GM12878 (cell line): ENCODE results near the gene CREBRF. TPM values are rescaled to one million over a fixed set of nuclear protein-coding genes. Genes with fewer than 3 reads are reported as not detected.

Experiments
- ATAC-seq: fragments of 200-7000 bp; cut with Tn5 transposase; 3 replicates; pipeline ENCODE4 v1.9.1; 2020; ENCODE audit warnings: mild to moderate bottlenecking, moderate library complexity
- BruUV-seq: library from RNA; stranded (reverse); fragments of 400-500 nt; replicated peaks from 2 replicates; lab custom pipeline; 2021; lab: Mats Ljungman, UMichigan
- CTCF ChIA-PET: fragments of 300-600 bp; sonication (Branson Sonifier 250); formaldehyde crosslinking; extraction: SDS; loops from one replicate; lab custom pipeline; 2021; ENCODE audit warnings: inconsistent platforms; lab: Yijun Ruan, JAX
- POLR2A ChIA-PET: fragments of 350-600 bp; formaldehyde crosslinking; extraction: SDS; loops from one replicate; lab custom pipeline; 2021; ENCODE audit warnings: inconsistent platforms; lab: Charles Lee
- RAD21 ChIA-PET: fragments of 300-600 bp; sonication (Branson Sonifier 250); formaldehyde crosslinking; loops from one replicate; lab custom pipeline; 2023; ENCODE audit warnings: antibody characterized with exemption; ENCODE audit not compliant: unreplicated experiment; lab: Charles Lee
- SMC1A ChIA-PET: fragments of 300-600 bp; sonication (Branson Sonifier 250); formaldehyde crosslinking; loops from one replicate; lab custom pipeline; 2023; ENCODE audit not compliant: unreplicated experiment, uncharacterized antibody; lab: Charles Lee
- DNase-seq: peaks from one replicate; pipeline ENCODE4 v3.0.0-alpha.2; 2011; ENCODE audit warnings: low read depth, low spot score
- FAIRE-seq: peaks from 3 replicates; lab custom pipeline; 2011; peaks lifted over from hg19 to GRCh38; lab: Jason Lieb, UNC
- H2AFZ ChIP-seq: 2 replicates; pipeline ENCODE4 v1.6.0; 2011; ENCODE audit warnings: low read depth, low read length, control low read depth; ENCODE audit not compliant: control insufficient read depth
- H3K27ac ChIP-seq: 2 replicates; pipeline ENCODE4 v1.5.1; 2011; ENCODE audit warnings: control low read depth; ENCODE audit not compliant: control insufficient read depth, insufficient read depth
- H3K27me3 ChIP-seq, 2 experiments: replicated peaks in 1 of 2; 2 replicates each; pipeline versions ENCODE4 v1.6.0 to v1.6.1; 2011; ENCODE audit warnings: low read length in 1 of 2; ENCODE audit not compliant: control insufficient read depth in 2 of 2, insufficient read depth in 2 of 2
- H3K36me3 ChIP-seq, 2 experiments: 2 replicates each; pipeline ENCODE4 v1.5.1; 2011; ENCODE audit warnings: low read length in 1 of 2; ENCODE audit not compliant: control insufficient read depth in 2 of 2, insufficient read depth in 2 of 2
- H3K4me1 ChIP-seq: 2 replicates; pipeline ENCODE4 v1.6.1; 2011; ENCODE audit warnings: mild to moderate bottlenecking, low read length, moderate library complexity, mixed read lengths; ENCODE audit not compliant: control insufficient read depth, insufficient read depth
- H3K4me2 ChIP-seq: 2 replicates; pipeline ENCODE4 v1.6.0; 2011; ENCODE audit warnings: control low read depth; ENCODE audit not compliant: control insufficient read depth, insufficient read depth
- H3K4me3 ChIP-seq: fragments of 200-600 bp; sonication (generic); 2 replicates; pipeline ENCODE4 v1.5.1; 2016
- H3K79me2 ChIP-seq: 2 replicates; pipeline ENCODE4 v1.6.0; 2011; ENCODE audit warnings: low read length; ENCODE audit not compliant: control insufficient read depth, insufficient read depth
- H3K9ac ChIP-seq: 2 replicates; pipeline ENCODE4 v1.8.0; 2011; ENCODE audit warnings: low read length, control low read depth, mixed read lengths; ENCODE audit not compliant: control insufficient read depth, insufficient read depth
- H3K9me3 ChIP-seq: replicated peaks from 3 replicates; pipeline ENCODE4 v1.5.1; 2011; ENCODE audit warnings: mild to moderate bottlenecking, low read length; ENCODE audit not compliant: control insufficient read depth, insufficient read depth
- H4K20me1 ChIP-seq: 2 replicates; pipeline ENCODE4 v1.6.0; 2011; ENCODE audit not compliant: control insufficient read depth, insufficient read depth
- CREM ChIP-seq: IDR thresholded peaks from 2 replicates; pipeline ENCODE4 v1.6.1; 2014; ENCODE audit warnings: antibody characterized with exemption, low read depth
- IKZF1 ChIP-seq: fragments of 450-650 bp; conservative IDR thresholded peaks from 2 replicates; pipeline ENCODE4 v1.6.1; 2017; ENCODE audit warnings: antibody characterized with exemption, mild to moderate bottlenecking
- MLLT1 ChIP-seq: fragments of 450-650 bp; IDR thresholded peaks from 2 replicates; pipeline ENCODE4 v1.6.1; 2016; ENCODE audit warnings: mild to moderate bottlenecking
- RB1 ChIP-seq: fragments of 450-650 bp; formaldehyde crosslinking; IDR thresholded peaks from 2 replicates; pipeline ENCODE4 v1.6.1; 2017; ENCODE audit warnings: mild to moderate bottlenecking, borderline replicate concordance
- WRNIP1 ChIP-seq: IDR thresholded peaks from 2 replicates; pipeline ENCODE4 v1.6.1; 2011; ENCODE audit warnings: low read depth, low read length, improper control_type of control experiment, borderline replicate concordance
- WGBS: methylation state at CpG from one replicate; pipeline ENCODE4 v1.1.6; 2016; ENCODE audit warnings: low lambda C conversion rate; ENCODE audit not compliant: insufficient replicate concordance, insufficient coverage; ENCODE audit errors: missing lambda C conversion rate; 5-methylcytosine and 5-hydroxymethylcytosine counted together
- in situ Hi-C: fragments of 300-500 bp; cut with MboI; formaldehyde crosslinking; loops from 9 replicates; pipeline ENCODE4 v1.14.3; 2018; ENCODE audit warnings: mixed read lengths
- intact Hi-C: fragments of 100-400 bp; cut with micrococcal nuclease; formaldehyde crosslinking; loops from one replicate; pipeline ENCODE4 v1.14.2; 2022; ENCODE audit not compliant: unreplicated experiment
- polyA plus RNA-seq, 11 experiments: library from polyadenylated mRNA; depleted of rRNA in 4 of 11; unstranded in 6 of 11; stranded (reverse) in 5 of 11; fragments of >200 nt; fragmentation: Nextera tagmentation in 4 of 11; fragmentation: Illumina TruSeq in 1 of 11; extraction: Ambion mirVana in 4 of 11; extraction: Trizol in 1 of 11; gene quantifications; 1 replicate in 1 of 11; 2 replicates in 10 of 11; pipeline versions ENCODE4 v1.2.1 to v1.2.3, GENCODE V29; 2011 to 2016; ENCODE audit warnings: inconsistent platforms in 2 of 11, missing spikeins in 2 of 11, low read depth in 1 of 11
- total RNA-seq, 4 experiments: library from RNA; depleted of rRNA in 3 of 4; stranded (reverse); fragments of >200 nt in 3 of 4; fragmentation: Illumina TruSeq in 1 of 4; extraction: Trizol in 1 of 4; gene quantifications; 2 replicates each; pipeline versions ENCODE4 v1.2.1 to v1.2.3, GENCODE V29; 2013 to 2021
- TF ChIP-seq, protein P1 (sequence below): IDR thresholded peaks from 2 replicates; pipeline ENCODE4 v1.6.1; 2012; ENCODE audit warnings: low read length, inconsistent platforms

Gene CREBRF
- total and polyA plus RNA-seq, 10 of the 15 experiments (the other 5 are each of a cell fraction or from before 2014, with no cell fraction given): 1.2 to 12.7 (median 3.9) TPM

DNA sequence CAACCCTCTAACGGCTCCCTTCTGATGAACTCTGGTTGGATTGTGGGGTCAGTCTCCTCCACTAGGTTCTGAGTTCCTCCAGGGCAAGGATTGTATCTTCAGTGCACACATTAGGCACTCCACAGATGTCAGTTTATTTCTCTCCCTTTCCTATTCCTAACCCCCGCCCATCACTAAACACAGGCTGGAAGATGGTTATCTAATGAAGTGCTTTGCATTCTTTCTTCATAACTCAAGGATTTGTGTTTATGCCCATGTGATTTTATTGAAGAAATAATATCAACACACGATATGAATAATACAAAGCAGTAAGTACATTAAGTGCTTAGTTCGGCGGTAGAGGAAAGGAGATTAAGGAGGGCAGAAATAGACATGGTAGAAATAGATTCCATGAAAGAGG lies 4.4 kb upstream of the CREBRF start:
- H2AFZ ChIP-seq: no peak overlapping the region
- CTCF ChIA-PET: no interaction called here
- H3K4me3 ChIP-seq: no peak overlapping the region
- no peak overlapping the region for H3K27ac ChIP-seq
- ATAC-seq: no peak
- H3K4me1 ChIP-seq: peaks cover 25% of the 10 kb centered on the region
- FAIRE-seq: no peak
- H3K4me2 ChIP-seq: no peak overlapping the region; the same call in 1 of the 2 replicates
- H3K9ac ChIP-seq: no peak overlapping the region
- RAD21 ChIA-PET: no interaction called here
- in situ Hi-C loops (no loop called here), intact Hi-C loops (loop anchor here (1.0 to 10.0 kb wide), 2 partner anchors 16 to 277 kb away; partner anchors contain the start of gene DUSP1)
- H4K20me1 ChIP-seq: no peaks in the 10 kb centered on the region
- H3K36me3 ChIP-seq: no peaks in the 10 kb centered on the region
- no peaks in the 10 kb centered on the region for H3K9me3 ChIP-seq
- WGBS: 96% methylated on average over 5 of the region's 5 CpGs
- POLR2A ChIA-PET: interaction anchor here (0.9 kb wide), 1 partner anchor 17 kb away, joined by 3 read pairs; no protein-coding TSS in a partner anchor
- 0 out of 2 replicates have a peak, but pooled peaks cover 2% of the 10 kb centered on the region for H3K79me2 ChIP-seq
- no TSS peak for BruUV-seq
- no peaks in the 10 kb centered on the region for H3K27me3 ChIP-seq
- no peak for TF ChIP-seq WRNIP1
- TF ChIP-seq, protein P1, sequence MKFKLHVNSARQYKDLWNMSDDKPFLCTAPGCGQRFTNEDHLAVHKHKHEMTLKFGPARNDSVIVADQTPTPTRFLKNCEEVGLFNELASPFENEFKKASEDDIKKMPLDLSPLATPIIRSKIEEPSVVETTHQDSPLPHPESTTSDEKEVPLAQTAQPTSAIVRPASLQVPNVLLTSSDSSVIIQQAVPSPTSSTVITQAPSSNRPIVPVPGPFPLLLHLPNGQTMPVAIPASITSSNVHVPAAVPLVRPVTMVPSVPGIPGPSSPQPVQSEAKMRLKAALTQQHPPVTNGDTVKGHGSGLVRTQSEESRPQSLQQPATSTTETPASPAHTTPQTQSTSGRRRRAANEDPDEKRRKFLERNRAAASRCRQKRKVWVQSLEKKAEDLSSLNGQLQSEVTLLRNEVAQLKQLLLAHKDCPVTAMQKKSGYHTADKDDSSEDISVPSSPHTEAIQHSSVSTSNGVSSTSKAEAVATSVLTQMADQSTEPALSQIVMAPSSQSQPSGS: no peak
- TF ChIP-seq RB1: no peak
- no peak for TF ChIP-seq IKZF1
- SMC1A ChIA-PET: interaction anchor here (1.5 kb wide), 1 partner anchor 14 kb away, joined by 3 read pairs; no protein-coding TSS in a partner anchor
- no peak for DNase-seq

- no peak overlapping the region for H3K9ac ChIP-seq
- peaks cover 8% of the 10 kb centered on the region for H3K79me2 ChIP-seq
- H3K9me3 ChIP-seq: no peaks in the 10 kb centered on the region
- no peaks in the 10 kb centered on the region for H4K20me1 ChIP-seq
- no peaks in the 10 kb centered on the region for H3K27me3 ChIP-seq
- H3K36me3 ChIP-seq: no peaks in the 10 kb centered on the region
- SMC1A ChIA-PET: interaction anchor here (1.2 to 2.9 kb wide), 7 partner anchors 11 to 67 kb away, joined by 3 to 18 read pairs (median 4); no protein-coding TSS in a partner anchor
- intact Hi-C loops (loop anchor here (10.0 kb wide), 1 partner anchor 278 kb away; the partner anchor contains the start of gene DUSP1), in situ Hi-C loops (no loop called here)
- DNase-seq (no peak), ATAC-seq (no peak), FAIRE-seq (no peak)
- peak overlapping the region; percentile 56 for H3K4me2 ChIP-seq
- CTCF ChIA-PET: interaction anchor here (0.7 to 1.5 kb wide), 3 partner anchors 14 to 67 kb away, joined by 3 to 7 read pairs (median 3); no protein-coding TSS in a partner anchor
- peak overlapping the region; percentile 19; the same call in 1 of the 2 replicates for H3K4me3 ChIP-seq
- no TSS peak for BruUV-seq
- peak overlapping the region; percentile 49 for H3K27ac ChIP-seq
- peaks cover 25% of the 10 kb centered on the region for H3K4me1 ChIP-seq
- WGBS: 58% methylated on average over 3 of the region's 3 CpGs
- POLR2A ChIA-PET: interaction anchor here (0.5 to 1.5 kb wide), 7 partner anchors 11 to 829 kb away, joined by 3 to 10 read pairs (median 3); no protein-coding TSS in a partner anchor
- peak overlapping the region; percentile 51 for H2AFZ ChIP-seq
- RAD21 ChIA-PET: interaction anchor here (1.7 kb wide), 1 partner anchor 18 kb away, joined by 10 read pairs; no protein-coding TSS in a partner anchor
- TF ChIP-seq CREM (0 out of 2 replicates have a peak, but pooled peaks have one; percentile 9), MLLT1 (no peak)
Measured at GRCh38 chr5:173053041-173053440, 3.1 kb upstream of the CREBRF start.
